Right lobe of liver (tissue), 4 donors: Measurements from ENCODE around the gene ABCC2.

ENCODE experiments used
- POLR2A ChIP-seq: fragments of 450-650 bp; IDR thresholded peaks from one replicate; pipeline ENCODE4 v1.6.1; 2017; ENCODE audit warnings: antibody characterized with exemption, mild to moderate bottlenecking
- TF ChIP-seq, protein P1 (sequence below), 4 donors: fragments of 200-600 bp in 3 of 4; fragments of 450-650 bp in 1 of 4; IDR thresholded peaks; one replicate each; pipeline versions ENCODE4 v1.5.1 to v1.8.0; 2016 to 2022; ENCODE audit warnings: antibody characterized with exemption in 4 of 4, mild to moderate bottlenecking in 2 of 4
- donor health status: DM: no; HTN: no; CAD: no.
- donor health status: DM: no; HTN: no; CAD: no.
- donor health status: DM: no; HTN: yes; CAD: no.

- TF ChIP-seq, protein P1, sequence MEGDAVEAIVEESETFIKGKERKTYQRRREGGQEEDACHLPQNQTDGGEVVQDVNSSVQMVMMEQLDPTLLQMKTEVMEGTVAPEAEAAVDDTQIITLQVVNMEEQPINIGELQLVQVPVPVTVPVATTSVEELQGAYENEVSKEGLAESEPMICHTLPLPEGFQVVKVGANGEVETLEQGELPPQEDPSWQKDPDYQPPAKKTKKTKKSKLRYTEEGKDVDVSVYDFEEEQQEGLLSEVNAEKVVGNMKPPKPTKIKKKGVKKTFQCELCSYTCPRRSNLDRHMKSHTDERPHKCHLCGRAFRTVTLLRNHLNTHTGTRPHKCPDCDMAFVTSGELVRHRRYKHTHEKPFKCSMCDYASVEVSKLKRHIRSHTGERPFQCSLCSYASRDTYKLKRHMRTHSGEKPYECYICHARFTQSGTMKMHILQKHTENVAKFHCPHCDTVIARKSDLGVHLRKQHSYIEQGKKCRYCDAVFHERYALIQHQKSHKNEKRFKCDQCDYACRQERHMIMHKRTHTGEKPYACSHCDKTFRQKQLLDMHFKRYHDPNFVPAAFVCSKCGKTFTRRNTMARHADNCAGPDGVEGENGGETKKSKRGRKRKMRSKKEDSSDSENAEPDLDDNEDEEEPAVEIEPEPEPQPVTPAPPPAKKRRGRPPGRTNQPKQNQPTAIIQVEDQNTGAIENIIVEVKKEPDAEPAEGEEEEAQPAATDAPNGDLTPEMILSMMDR (IDR thresholded peaks at IDR 0.05): no peak
- TF ChIP-seq POLR2A: no peak
Observed at GRCh38 chr10:99872367-99873162, 90.1 kb downstream of the ABCC2 start.
